HEK293 (cell line): ENCODE measurements around the gene PDE8B.

Experiments
- CTCF ChIA-PET: fragments of 350-600 bp; formaldehyde crosslinking; extraction: SDS; loops from one replicate; lab custom pipeline; 2021; ENCODE audit warnings: antibody characterized with exemption; lab: Yijun Ruan, JAX
- POLR2A ChIA-PET: fragments of 300-600 bp; formaldehyde crosslinking; extraction: SDS; loops from one replicate; lab custom pipeline; 2020; ENCODE audit warnings: antibody characterized with exemption, inconsistent platforms; lab: Yijun Ruan, JAX
- H3K27ac ChIP-seq: fragments of 200-500 bp; sonication (Bioruptor generic); 2 replicates; pipeline ENCODE4 v1.5.1; 2014; ENCODE audit warnings: low read depth, low read length, control low read depth, inconsistent platforms; ENCODE audit errors: extremely low read depth
- H3K36me3 ChIP-seq, 2 experiments: fragments of 200-500 bp in 1 of 2; sonication (Bioruptor generic) in 1 of 2; 1 replicate in 1 of 2; 2 replicates in 1 of 2; pipeline ENCODE4 v1.5.1; 2014 to 2017; ENCODE audit warnings: inconsistent platforms in 2 of 2, low read length in 2 of 2; ENCODE audit not compliant: control insufficient read depth in 2 of 2, insufficient read depth in 1 of 2
- H3K4me1 ChIP-seq: fragments of 200-500 bp; sonication (Bioruptor generic); 2 replicates; pipeline ENCODE4 v1.5.1; 2014; ENCODE audit warnings: mild to moderate bottlenecking, low read length, inconsistent platforms; ENCODE audit not compliant: control insufficient read depth, insufficient read depth
- H3K4me3 ChIP-seq: 2 replicates; pipeline ENCODE4 v1.5.1; 2011; ENCODE audit warnings: low read depth, mild to moderate bottlenecking, control low read depth, low read length, moderate library complexity
- H3K9me3 ChIP-seq: fragments of 200-500 bp; sonication (Bioruptor generic); 2 replicates; pipeline ENCODE4 v1.5.1; 2014; ENCODE audit warnings: low read depth, low read length, inconsistent platforms; ENCODE audit not compliant: control insufficient read depth, insufficient read depth
- AEBP2 ChIP-seq: fragments of 450-650 bp; formaldehyde crosslinking; IDR thresholded peaks from 2 replicates; pipeline ENCODE4 v1.5.1; 2016; ENCODE audit warnings: missing biosample characterization, missing genetic modification characterization, borderline replicate concordance
- GFI1B ChIP-seq: fragments of 450-650 bp; formaldehyde crosslinking; IDR thresholded peaks from 2 replicates; pipeline ENCODE4 v1.5.1; 2016; ENCODE audit warnings: missing biosample characterization, missing genetic modification characterization
- OVOL3 ChIP-seq: fragments of 450-650 bp; formaldehyde crosslinking; IDR thresholded peaks from 2 replicates; pipeline ENCODE4 v1.5.1; 2016; ENCODE audit warnings: missing biosample characterization, missing genetic modification characterization
- SALL2 ChIP-seq: fragments of 450-650 bp; formaldehyde crosslinking; IDR thresholded peaks from 2 replicates; pipeline ENCODE4 v1.5.0; 2017; ENCODE audit warnings: missing biosample characterization, mild to moderate bottlenecking, missing genetic modification characterization, borderline replicate concordance
- TCF7L2 ChIP-seq: IDR thresholded peaks from 2 replicates; pipeline ENCODE4 v1.6.1; 2011; ENCODE audit warnings: low read depth, mild to moderate bottlenecking, inconsistent platforms, low read length, moderate library complexity, borderline replicate concordance
- YY2 ChIP-seq: fragments of 450-650 bp; formaldehyde crosslinking; IDR thresholded peaks from 2 replicates; pipeline ENCODE4 v1.5.1; 2016; ENCODE audit warnings: missing biosample characterization, missing genetic modification characterization
- ZFP41 ChIP-seq: fragments of 450-650 bp; formaldehyde crosslinking; IDR thresholded peaks from 2 replicates; pipeline ENCODE4 v1.5.1; 2016; ENCODE audit warnings: missing biosample characterization, missing genetic modification characterization, borderline replicate concordance
- ZNF175 ChIP-seq: fragments of 450-650 bp; formaldehyde crosslinking; IDR thresholded peaks from 2 replicates; pipeline ENCODE4 v1.5.1; 2016; ENCODE audit warnings: missing biosample characterization, missing genetic modification characterization
- ZNF223 ChIP-seq: fragments of 450-650 bp; formaldehyde crosslinking; IDR thresholded peaks from 2 replicates; pipeline ENCODE4 v1.5.1; 2016; ENCODE audit warnings: missing biosample characterization, missing genetic modification characterization
- ZNF366 ChIP-seq: fragments of 450-650 bp; formaldehyde crosslinking; conservative IDR thresholded peaks from 2 replicates; pipeline ENCODE4 v1.5.1; 2016; ENCODE audit warnings: missing biosample characterization, missing genetic modification characterization
- ZNF391 ChIP-seq: fragments of 450-650 bp; formaldehyde crosslinking; IDR thresholded peaks from 2 replicates; pipeline ENCODE4 v1.5.1; 2016; ENCODE audit warnings: low read depth, missing biosample characterization, missing genetic modification characterization, borderline replicate concordance
- ZNF530 ChIP-seq: fragments of 450-650 bp; formaldehyde crosslinking; IDR thresholded peaks from 2 replicates; pipeline ENCODE4 v1.5.1; 2016; ENCODE audit warnings: low read depth, missing biosample characterization, missing genetic modification characterization
- ZNF571 ChIP-seq: fragments of 450-650 bp; formaldehyde crosslinking; IDR thresholded peaks from 2 replicates; pipeline ENCODE4 v1.5.0; 2017; ENCODE audit warnings: missing biosample characterization, missing genetic modification characterization
- ZNF621 ChIP-seq: fragments of 450-650 bp; formaldehyde crosslinking; IDR thresholded peaks from 2 replicates; pipeline ENCODE4 v1.5.1; 2017; ENCODE audit warnings: missing biosample characterization, missing genetic modification characterization
- ZNF624 ChIP-seq: fragments of 450-650 bp; formaldehyde crosslinking; IDR thresholded peaks from 2 replicates; pipeline ENCODE4 v1.5.1; 2017; ENCODE audit warnings: missing biosample characterization, missing genetic modification characterization
- ZNF692 ChIP-seq: fragments of 450-650 bp; formaldehyde crosslinking; IDR thresholded peaks from 2 replicates; pipeline ENCODE4 v1.5.1; 2016; ENCODE audit warnings: missing biosample characterization, missing genetic modification characterization
- ZNF707 ChIP-seq: fragments of 450-650 bp; formaldehyde crosslinking; IDR thresholded peaks from 2 replicates; pipeline ENCODE4 v1.5.1; 2016; ENCODE audit warnings: missing biosample characterization, missing genetic modification characterization
- ZNF747 ChIP-seq: fragments of 450-650 bp; formaldehyde crosslinking; IDR thresholded peaks from 2 replicates; pipeline ENCODE4 v1.5.1; 2016; ENCODE audit warnings: missing biosample characterization, missing genetic modification characterization
- TF ChIP-seq, protein P1 (sequence below): fragments of 450-650 bp; formaldehyde crosslinking; IDR thresholded peaks from 2 replicates; pipeline ENCODE4 v1.5.0; 2017; ENCODE audit warnings: missing biosample characterization, missing genetic modification characterization, borderline replicate concordance
- TF ChIP-seq, protein P2 (sequence below): fragments of 450-650 bp; formaldehyde crosslinking; IDR thresholded peaks from 2 replicates; pipeline ENCODE4 v1.5.1; 2016; ENCODE audit warnings: missing biosample characterization, missing genetic modification characterization
- TF ChIP-seq, protein P3 (sequence below): fragments of 450-650 bp; formaldehyde crosslinking; IDR thresholded peaks from 2 replicates; pipeline ENCODE4 v1.5.1; 2016; ENCODE audit warnings: missing biosample characterization, missing genetic modification characterization
- TF ChIP-seq, protein P4 (sequence below): fragments of 450-650 bp; formaldehyde crosslinking; IDR thresholded peaks from 2 replicates; pipeline ENCODE4 v1.5.1; 2016; ENCODE audit warnings: missing biosample characterization, missing genetic modification characterization
- TF ChIP-seq, protein P5 (sequence below): fragments of 450-650 bp; formaldehyde crosslinking; IDR thresholded peaks from 2 replicates; pipeline ENCODE4 v1.5.1; 2016; ENCODE audit warnings: missing biosample characterization, missing genetic modification characterization

PDE8B gene

DNA sequence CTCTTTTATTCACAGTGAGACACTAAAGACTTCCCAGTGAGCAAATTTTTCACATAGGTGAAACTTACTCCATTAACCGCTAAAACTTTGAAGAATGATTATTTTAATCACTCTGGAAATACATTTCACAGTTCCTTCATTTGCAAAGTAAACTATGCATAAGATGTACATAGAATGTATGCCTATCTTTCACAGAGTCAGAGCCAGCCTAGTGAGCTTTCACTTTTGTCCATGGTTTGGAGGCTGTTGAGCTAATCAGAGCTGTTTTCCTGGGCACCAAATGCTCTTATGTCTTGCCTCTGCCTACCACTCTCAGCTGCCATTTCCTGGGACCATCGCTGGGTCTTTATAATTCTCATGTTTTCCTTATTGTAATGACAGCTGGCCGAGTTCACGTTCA lies 67.3 kb downstream of the PDE8B start:
- H3K27ac ChIP-seq = no peak overlapping the region
- CTCF ChIA-PET = no interaction called here
- TF ChIP-seq YY2 (tag by site-specific recombination) (no peak), ZNF223 (no peak), ZNF366 (no peak), ZNF391 (tag by site-specific recombination) (no peak), ZFP41 (no peak)
- TF ChIP-seq, all 188 proteins: peak for 0
- Histone ChIP-seq H3K4me1 (no peaks in the 10 kb centered on the region), H3K9me3 (no peaks in the 10 kb centered on the region), H3K36me3 (no peaks in the 10 kb centered on the region), H3K4me3 (no peak overlapping the region)
- POLR2A ChIA-PET = no interaction called here

DNA sequence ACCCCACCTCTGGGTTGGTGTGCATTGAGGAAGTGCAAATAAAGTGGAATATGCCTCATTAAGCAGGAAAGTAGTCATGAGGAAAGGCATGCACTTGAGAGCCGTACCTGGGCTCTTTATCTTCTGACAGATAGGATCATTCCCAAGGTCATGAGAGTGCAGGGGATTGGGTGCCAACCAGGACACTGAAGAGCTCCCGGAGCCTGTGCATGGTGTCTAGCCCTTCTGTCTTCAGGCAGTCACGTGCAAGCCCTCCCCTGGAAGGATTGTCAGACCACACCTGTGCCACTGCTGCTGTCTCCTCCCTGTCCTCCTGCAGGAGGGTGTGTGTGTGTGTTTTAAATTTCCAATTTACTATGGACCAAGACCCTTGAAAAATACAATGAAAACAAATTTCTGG lies 69.6 kb downstream of the PDE8B start:
- no peaks in the 10 kb centered on the region for H3K4me1 ChIP-seq
- H3K9me3 ChIP-seq = no peaks in the 10 kb centered on the region
- no peak overlapping the region for H3K4me3 ChIP-seq
- H3K36me3 ChIP-seq = no peaks in the 10 kb centered on the region
- ChIA-PET POLR2A (no interaction called here), CTCF (interaction anchor here (0.6 kb wide), 1 partner anchor 151 kb away, joined by 3 read pairs; no protein-coding TSS in a partner anchor)
- H3K27ac ChIP-seq = no peak overlapping the region
- TF ChIP-seq, protein P1, sequence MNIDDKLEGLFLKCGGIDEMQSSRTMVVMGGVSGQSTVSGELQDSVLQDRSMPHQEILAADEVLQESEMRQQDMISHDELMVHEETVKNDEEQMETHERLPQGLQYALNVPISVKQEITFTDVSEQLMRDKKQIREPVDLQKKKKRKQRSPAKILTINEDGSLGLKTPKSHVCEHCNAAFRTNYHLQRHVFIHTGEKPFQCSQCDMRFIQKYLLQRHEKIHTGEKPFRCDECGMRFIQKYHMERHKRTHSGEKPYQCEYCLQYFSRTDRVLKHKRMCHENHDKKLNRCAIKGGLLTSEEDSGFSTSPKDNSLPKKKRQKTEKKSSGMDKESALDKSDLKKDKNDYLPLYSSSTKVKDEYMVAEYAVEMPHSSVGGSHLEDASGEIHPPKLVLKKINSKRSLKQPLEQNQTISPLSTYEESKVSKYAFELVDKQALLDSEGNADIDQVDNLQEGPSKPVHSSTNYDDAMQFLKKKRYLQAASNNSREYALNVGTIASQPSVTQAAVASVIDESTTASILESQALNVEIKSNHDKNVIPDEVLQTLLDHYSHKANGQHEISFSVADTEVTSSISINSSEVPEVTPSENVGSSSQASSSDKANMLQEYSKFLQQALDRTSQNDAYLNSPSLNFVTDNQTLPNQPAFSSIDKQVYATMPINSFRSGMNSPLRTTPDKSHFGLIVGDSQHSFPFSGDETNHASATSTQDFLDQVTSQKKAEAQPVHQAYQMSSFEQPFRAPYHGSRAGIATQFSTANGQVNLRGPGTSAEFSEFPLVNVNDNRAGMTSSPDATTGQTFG (tag by site-specific recombination) = no peak
- TF ChIP-seq OVOL3 (tag by site-specific recombination) (no peak), SALL2 (no peak), AEBP2 (tag by site-specific recombination) (no peak), ZNF571 (tag by site-specific recombination) (no peak), ZNF624 (tag by site-specific recombination) (no peak), ZNF747 (tag by site-specific recombination) (no peak), ZNF530 (tag by site-specific recombination) (no peak), TCF7L2 (no peak), ZNF621 (tag by site-specific recombination) (no peak), GFI1B (no peak), ZNF692 (no peak), ZNF707 (tag by site-specific recombination) (no peak), ZNF175 (no peak)
- TF ChIP-seq, protein P2, sequence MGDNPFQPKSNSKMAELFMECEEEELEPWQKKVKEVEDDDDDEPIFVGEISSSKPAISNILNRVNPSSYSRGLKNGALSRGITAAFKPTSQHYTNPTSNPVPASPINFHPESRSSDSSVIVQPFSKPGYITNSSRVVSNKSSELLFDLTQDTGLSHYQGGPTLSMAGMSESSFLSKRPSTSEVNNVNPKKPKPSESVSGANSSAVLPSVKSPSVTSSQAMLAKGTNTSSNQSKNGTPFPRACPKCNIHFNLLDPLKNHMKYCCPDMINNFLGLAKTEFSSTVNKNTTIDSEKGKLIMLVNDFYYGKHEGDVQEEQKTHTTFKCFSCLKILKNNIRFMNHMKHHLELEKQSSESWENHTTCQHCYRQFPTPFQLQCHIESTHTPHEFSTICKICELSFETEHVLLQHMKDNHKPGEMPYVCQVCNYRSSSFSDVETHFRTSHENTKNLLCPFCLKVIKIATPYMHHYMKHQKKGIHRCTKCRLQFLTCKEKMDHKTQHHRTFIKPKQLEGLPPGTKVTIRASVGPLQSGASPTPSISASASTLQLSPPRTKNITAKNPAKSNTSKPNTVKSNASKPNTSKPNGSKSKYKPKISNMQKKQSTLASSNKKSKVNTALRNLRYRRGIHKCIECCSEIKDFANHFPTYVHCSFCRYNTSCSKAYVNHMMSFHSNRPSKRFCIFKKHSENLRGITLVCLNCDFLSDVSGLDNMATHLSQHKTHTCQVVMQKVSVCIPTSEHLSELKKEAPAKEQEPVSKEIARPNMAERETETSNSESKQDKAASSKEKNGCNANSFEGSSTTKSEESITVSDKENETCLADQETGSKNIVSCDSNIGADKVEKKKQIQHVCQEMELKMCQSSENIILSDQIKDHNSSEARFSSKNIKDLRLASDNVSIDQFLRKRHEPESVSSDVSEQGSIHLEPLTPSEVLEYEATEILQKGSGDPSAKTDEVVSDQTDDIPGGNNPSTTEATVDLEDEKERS = no peak
- TF ChIP-seq, protein P3, sequence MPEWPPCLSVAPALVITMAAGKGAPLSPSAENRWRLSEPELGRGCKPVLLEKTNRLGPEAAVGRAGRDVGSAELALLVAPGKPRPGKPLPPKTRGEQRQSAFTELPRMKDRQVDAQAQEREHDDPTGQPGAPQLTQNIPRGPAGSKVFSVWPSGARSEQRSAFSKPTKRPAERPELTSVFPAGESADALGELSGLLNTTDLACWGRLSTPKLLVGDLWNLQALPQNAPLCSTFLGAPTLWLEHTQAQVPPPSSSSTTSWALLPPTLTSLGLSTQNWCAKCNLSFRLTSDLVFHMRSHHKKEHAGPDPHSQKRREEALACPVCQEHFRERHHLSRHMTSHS (tag by site-specific recombination) = no peak
- TF ChIP-seq, protein P4, sequence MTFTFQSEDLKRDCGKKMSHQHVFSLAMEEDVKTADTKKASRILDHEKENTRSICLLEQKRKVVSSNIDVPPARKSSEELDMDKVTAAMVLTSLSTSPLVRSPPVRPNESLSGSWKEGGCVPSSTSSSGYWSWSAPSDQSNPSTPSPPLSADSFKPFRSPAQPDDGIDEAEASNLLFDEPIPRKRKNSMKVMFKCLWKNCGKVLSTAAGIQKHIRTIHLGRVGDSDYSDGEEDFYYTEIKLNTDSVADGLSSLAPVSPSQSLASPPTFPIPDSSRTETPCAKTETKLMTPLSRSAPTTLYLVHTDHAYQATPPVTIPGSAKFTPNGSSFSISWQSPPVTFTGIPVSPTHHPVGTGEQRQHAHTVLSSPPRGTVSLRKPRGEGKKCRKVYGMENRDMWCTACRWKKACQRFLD (tag by site-specific recombination) = no peak
- TF ChIP-seq, protein P5, sequence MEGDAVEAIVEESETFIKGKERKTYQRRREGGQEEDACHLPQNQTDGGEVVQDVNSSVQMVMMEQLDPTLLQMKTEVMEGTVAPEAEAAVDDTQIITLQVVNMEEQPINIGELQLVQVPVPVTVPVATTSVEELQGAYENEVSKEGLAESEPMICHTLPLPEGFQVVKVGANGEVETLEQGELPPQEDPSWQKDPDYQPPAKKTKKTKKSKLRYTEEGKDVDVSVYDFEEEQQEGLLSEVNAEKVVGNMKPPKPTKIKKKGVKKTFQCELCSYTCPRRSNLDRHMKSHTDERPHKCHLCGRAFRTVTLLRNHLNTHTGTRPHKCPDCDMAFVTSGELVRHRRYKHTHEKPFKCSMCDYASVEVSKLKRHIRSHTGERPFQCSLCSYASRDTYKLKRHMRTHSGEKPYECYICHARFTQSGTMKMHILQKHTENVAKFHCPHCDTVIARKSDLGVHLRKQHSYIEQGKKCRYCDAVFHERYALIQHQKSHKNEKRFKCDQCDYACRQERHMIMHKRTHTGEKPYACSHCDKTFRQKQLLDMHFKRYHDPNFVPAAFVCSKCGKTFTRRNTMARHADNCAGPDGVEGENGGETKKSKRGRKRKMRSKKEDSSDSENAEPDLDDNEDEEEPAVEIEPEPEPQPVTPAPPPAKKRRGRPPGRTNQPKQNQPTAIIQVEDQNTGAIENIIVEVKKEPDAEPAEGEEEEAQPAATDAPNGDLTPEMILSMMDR (tag by site-specific recombination) = no peak
